GM12878 (cell line): ENCODE results near the gene ACACA. TPM values are rescaled to one million over a fixed set of nuclear protein-coding genes. Genes with fewer than 3 reads are reported as not detected.

Experiments used
- ATAC-seq: fragments of 200-7000 bp; cut with Tn5 transposase; 3 replicates; pipeline ENCODE4 v1.9.1; 2020; ENCODE audit warnings: mild to moderate bottlenecking, moderate library complexity
- BruUV-seq: library from RNA; stranded (reverse); fragments of 400-500 nt; replicated peaks from 2 replicates; lab custom pipeline; 2021; lab: Mats Ljungman, UMichigan
- CTCF ChIA-PET: fragments of 300-600 bp; sonication (Branson Sonifier 250); formaldehyde crosslinking; extraction: SDS; loops from one replicate; lab custom pipeline; 2021; ENCODE audit warnings: inconsistent platforms; lab: Yijun Ruan, JAX
- POLR2A ChIA-PET: fragments of 350-600 bp; formaldehyde crosslinking; extraction: SDS; loops from one replicate; lab custom pipeline; 2021; ENCODE audit warnings: inconsistent platforms; lab: Charles Lee
- RAD21 ChIA-PET: fragments of 300-600 bp; sonication (Branson Sonifier 250); formaldehyde crosslinking; loops from one replicate; lab custom pipeline; 2023; ENCODE audit warnings: antibody characterized with exemption; ENCODE audit not compliant: unreplicated experiment; lab: Charles Lee
- SMC1A ChIA-PET: fragments of 300-600 bp; sonication (Branson Sonifier 250); formaldehyde crosslinking; loops from one replicate; lab custom pipeline; 2023; ENCODE audit not compliant: unreplicated experiment, uncharacterized antibody; lab: Charles Lee
- DNase-seq: peaks from one replicate; pipeline ENCODE4 v3.0.0-alpha.2; 2011; ENCODE audit warnings: low read depth, low spot score
- FAIRE-seq: peaks from 3 replicates; lab custom pipeline; 2011; peaks lifted over from hg19 to GRCh38; lab: Jason Lieb, UNC
- H2AFZ ChIP-seq: 2 replicates; pipeline ENCODE4 v1.6.0; 2011; ENCODE audit warnings: low read depth, low read length, control low read depth; ENCODE audit not compliant: control insufficient read depth
- H3K27ac ChIP-seq: 2 replicates; pipeline ENCODE4 v1.5.1; 2011; ENCODE audit warnings: control low read depth; ENCODE audit not compliant: control insufficient read depth, insufficient read depth
- H3K27me3 ChIP-seq, 2 experiments: replicated peaks in 1 of 2; 2 replicates each; pipeline versions ENCODE4 v1.6.0 to v1.6.1; 2011; ENCODE audit warnings: low read length in 1 of 2; ENCODE audit not compliant: control insufficient read depth in 2 of 2, insufficient read depth in 2 of 2
- H3K36me3 ChIP-seq, 2 experiments: 2 replicates each; pipeline ENCODE4 v1.5.1; 2011; ENCODE audit warnings: low read length in 1 of 2; ENCODE audit not compliant: control insufficient read depth in 2 of 2, insufficient read depth in 2 of 2
- H3K4me1 ChIP-seq: 2 replicates; pipeline ENCODE4 v1.6.1; 2011; ENCODE audit warnings: mild to moderate bottlenecking, low read length, moderate library complexity, mixed read lengths; ENCODE audit not compliant: control insufficient read depth, insufficient read depth
- H3K4me2 ChIP-seq: 2 replicates; pipeline ENCODE4 v1.6.0; 2011; ENCODE audit warnings: control low read depth; ENCODE audit not compliant: control insufficient read depth, insufficient read depth
- H3K4me3 ChIP-seq: fragments of 200-600 bp; sonication (generic); 2 replicates; pipeline ENCODE4 v1.5.1; 2016
- H3K79me2 ChIP-seq: 2 replicates; pipeline ENCODE4 v1.6.0; 2011; ENCODE audit warnings: low read length; ENCODE audit not compliant: control insufficient read depth, insufficient read depth
- H3K9ac ChIP-seq: 2 replicates; pipeline ENCODE4 v1.8.0; 2011; ENCODE audit warnings: low read length, control low read depth, mixed read lengths; ENCODE audit not compliant: control insufficient read depth, insufficient read depth
- H3K9me3 ChIP-seq: replicated peaks from 3 replicates; pipeline ENCODE4 v1.5.1; 2011; ENCODE audit warnings: mild to moderate bottlenecking, low read length; ENCODE audit not compliant: control insufficient read depth, insufficient read depth
- H4K20me1 ChIP-seq: 2 replicates; pipeline ENCODE4 v1.6.0; 2011; ENCODE audit not compliant: control insufficient read depth, insufficient read depth
- ETV6 ChIP-seq, 2 experiments: fragments of 450-650 bp in 1 of 2; IDR thresholded peaks in 1 of 2; conservative IDR thresholded peaks in 1 of 2; 2 replicates each; pipeline ENCODE4 v1.6.1; 2014; ENCODE audit warnings: antibody characterized with exemption in 1 of 2, borderline replicate concordance in 1 of 2, low read depth in 1 of 2, mild to moderate bottlenecking in 1 of 2, moderate library complexity in 1 of 2
- RAD51 ChIP-seq: fragments of 450-650 bp; IDR thresholded peaks from 2 replicates; pipeline ENCODE4 v1.6.1; 2016; ENCODE audit warnings: moderate library complexity, mild to moderate bottlenecking, inconsistent platforms
- RFX5 ChIP-seq: IDR thresholded peaks from 2 replicates; pipeline ENCODE4 v1.6.1; 2011; ENCODE audit warnings: low read depth, low read length, improper control_type of control experiment
- WGBS: methylation state at CpG from one replicate; pipeline ENCODE4 v1.1.6; 2016; ENCODE audit warnings: low lambda C conversion rate; ENCODE audit not compliant: insufficient replicate concordance, insufficient coverage; ENCODE audit errors: missing lambda C conversion rate; 5-methylcytosine and 5-hydroxymethylcytosine counted together
- in situ Hi-C: fragments of 300-500 bp; cut with MboI; formaldehyde crosslinking; loops from 9 replicates; pipeline ENCODE4 v1.14.3; 2018; ENCODE audit warnings: mixed read lengths
- intact Hi-C: fragments of 100-400 bp; cut with micrococcal nuclease; formaldehyde crosslinking; loops from one replicate; pipeline ENCODE4 v1.14.2; 2022; ENCODE audit not compliant: unreplicated experiment
- polyA plus RNA-seq, 11 experiments: library from polyadenylated mRNA; depleted of rRNA in 4 of 11; unstranded in 6 of 11; stranded (reverse) in 5 of 11; fragments of >200 nt; fragmentation: Nextera tagmentation in 4 of 11; fragmentation: Illumina TruSeq in 1 of 11; extraction: Ambion mirVana in 4 of 11; extraction: Trizol in 1 of 11; gene quantifications; 1 replicate in 1 of 11; 2 replicates in 10 of 11; pipeline versions ENCODE4 v1.2.1 to v1.2.3, GENCODE V29; 2011 to 2016; ENCODE audit warnings: inconsistent platforms in 2 of 11, missing spikeins in 2 of 11, low read depth in 1 of 11
- total RNA-seq, 4 experiments: library from RNA; depleted of rRNA in 3 of 4; stranded (reverse); fragments of >200 nt in 3 of 4; fragmentation: Illumina TruSeq in 1 of 4; extraction: Trizol in 1 of 4; gene quantifications; 2 replicates each; pipeline versions ENCODE4 v1.2.1 to v1.2.3, GENCODE V29; 2013 to 2021
- TF ChIP-seq, protein P1 (sequence below): fragments of 450-650 bp; conservative IDR thresholded peaks from 2 replicates; pipeline ENCODE4 v1.6.1; 2017; ENCODE audit warnings: mild to moderate bottlenecking, moderate library complexity
- TF ChIP-seq, protein P2 (sequence below): IDR thresholded peaks from 2 replicates; pipeline ENCODE4 v1.6.1; 2011; ENCODE audit warnings: mild to moderate bottlenecking, low read depth, low read length, moderate library complexity; ENCODE audit not compliant: insufficient replicate concordance

The ACACA gene
- total and polyA plus RNA-seq, 10 of the 15 experiments (the other 5 are each of a cell fraction or from before 2014, with no cell fraction given) = 12.9 to 74.2 (median 32.0) TPM

DNA sequence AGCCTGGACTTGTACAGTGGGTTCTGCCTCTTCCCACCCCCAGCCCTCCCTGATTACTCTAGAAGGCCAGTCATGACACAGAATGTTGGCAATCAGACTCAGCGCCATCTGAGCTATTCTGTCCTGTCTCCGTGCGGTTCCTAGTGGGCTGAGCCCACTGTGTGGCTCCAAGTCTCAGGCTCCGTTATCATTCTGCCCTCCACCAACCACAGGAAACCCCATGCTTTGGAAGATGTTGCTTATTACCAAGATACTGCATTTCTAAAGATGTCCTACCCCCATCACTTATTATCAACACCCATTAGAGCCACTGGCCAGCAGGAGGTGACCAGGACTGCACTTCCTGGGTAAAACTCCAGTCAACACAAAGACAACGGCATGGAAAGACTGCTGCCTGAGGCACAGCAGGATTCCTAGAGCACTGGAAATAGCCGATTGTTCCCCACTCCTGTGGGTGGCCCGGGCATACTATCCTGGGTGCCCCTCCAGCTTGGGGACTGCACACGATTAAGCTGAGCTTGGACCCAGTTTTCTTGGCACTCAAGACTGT is 324.2 kb downstream of the ACACA start:
- no peak for ATAC-seq
- no TSS peak for BruUV-seq
- TF ChIP-seq, protein P1, sequence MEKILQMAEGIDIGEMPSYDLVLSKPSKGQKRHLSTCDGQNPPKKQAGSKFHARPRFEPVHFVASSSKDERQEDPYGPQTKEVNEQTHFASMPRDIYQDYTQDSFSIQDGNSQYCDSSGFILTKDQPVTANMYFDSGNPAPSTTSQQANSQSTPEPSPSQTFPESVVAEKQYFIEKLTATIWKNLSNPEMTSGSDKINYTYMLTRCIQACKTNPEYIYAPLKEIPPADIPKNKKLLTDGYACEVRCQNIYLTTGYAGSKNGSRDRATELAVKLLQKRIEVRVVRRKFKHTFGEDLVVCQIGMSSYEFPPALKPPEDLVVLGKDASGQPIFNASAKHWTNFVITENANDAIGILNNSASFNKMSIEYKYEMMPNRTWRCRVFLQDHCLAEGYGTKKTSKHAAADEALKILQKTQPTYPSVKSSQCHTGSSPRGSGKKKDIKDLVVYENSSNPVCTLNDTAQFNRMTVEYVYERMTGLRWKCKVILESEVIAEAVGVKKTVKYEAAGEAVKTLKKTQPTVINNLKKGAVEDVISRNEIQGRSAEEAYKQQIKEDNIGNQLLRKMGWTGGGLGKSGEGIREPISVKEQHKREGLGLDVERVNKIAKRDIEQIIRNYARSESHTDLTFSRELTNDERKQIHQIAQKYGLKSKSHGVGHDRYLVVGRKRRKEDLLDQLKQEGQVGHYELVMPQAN = no peak
- TF ChIP-seq RAD51 (no peak), ETV6 (conservative IDR thresholded peaks at IDR 0.05 in 1 of 2, IDR thresholded peaks at IDR 0.05 in 1 of 2; ENCODE audit: borderline replicate concordance in 1 of 2, low read depth in 1 of 2) (no peak), RFX5 (no peak)
- TF ChIP-seq, protein P2, sequence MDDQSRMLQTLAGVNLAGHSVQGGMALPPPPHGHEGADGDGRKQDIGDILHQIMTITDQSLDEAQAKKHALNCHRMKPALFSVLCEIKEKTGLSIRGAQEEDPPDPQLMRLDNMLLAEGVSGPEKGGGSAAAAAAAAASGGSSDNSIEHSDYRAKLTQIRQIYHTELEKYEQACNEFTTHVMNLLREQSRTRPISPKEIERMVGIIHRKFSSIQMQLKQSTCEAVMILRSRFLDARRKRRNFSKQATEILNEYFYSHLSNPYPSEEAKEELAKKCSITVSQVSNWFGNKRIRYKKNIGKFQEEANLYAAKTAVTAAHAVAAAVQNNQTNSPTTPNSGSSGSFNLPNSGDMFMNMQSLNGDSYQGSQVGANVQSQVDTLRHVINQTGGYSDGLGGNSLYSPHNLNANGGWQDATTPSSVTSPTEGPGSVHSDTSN = no peak

More for the DNA sequence above, 324.2 kb downstream of the ACACA start:
- no peak overlapping the region for H2AFZ ChIP-seq
- ChIA-PET POLR2A (no interaction called here), CTCF (interaction anchor here (0.6 kb wide), 1 partner anchor 184 kb away, joined by 3 read pairs; no protein-coding TSS in a partner anchor), SMC1A (interaction anchor here (0.8 kb wide), 1 partner anchor 28 kb away, joined by 3 read pairs; no protein-coding TSS in a partner anchor), RAD21 (no interaction called here)
- H3K9me3 ChIP-seq = no peaks in the 10 kb centered on the region
- intact Hi-C loops (no loop called here), in situ Hi-C loops (no loop called here)
- H3K4me2 ChIP-seq = no peak overlapping the region
- no peaks in the 10 kb centered on the region for H3K27me3 ChIP-seq
- H3K79me2 ChIP-seq = no peaks in the 10 kb centered on the region
- 90% methylated on average over 8 of the region's 8 CpGs for WGBS
- no peak for FAIRE-seq
- H3K4me1 ChIP-seq = no peaks in the 10 kb centered on the region
- H3K4me3 ChIP-seq = no peak overlapping the region
- no peaks in the 10 kb centered on the region for H4K20me1 ChIP-seq
- H3K27ac ChIP-seq = no peak overlapping the region
- peaks cover 5 to 8% of the 10 kb centered on the region in 2 experiments; a peak in 2 of 4 replicates for H3K36me3 ChIP-seq
- H3K9ac ChIP-seq = no peak overlapping the region
- DNase-seq = no peak
